ENCODE measurements around the gene ETV3L.
"Not testable (repeated sequence)": the region's sequence is repeated elsewhere in the genome, so short reads cannot be mapped to it uniquely, and the experiment has no call there.

Gene ETV3L

DNA sequence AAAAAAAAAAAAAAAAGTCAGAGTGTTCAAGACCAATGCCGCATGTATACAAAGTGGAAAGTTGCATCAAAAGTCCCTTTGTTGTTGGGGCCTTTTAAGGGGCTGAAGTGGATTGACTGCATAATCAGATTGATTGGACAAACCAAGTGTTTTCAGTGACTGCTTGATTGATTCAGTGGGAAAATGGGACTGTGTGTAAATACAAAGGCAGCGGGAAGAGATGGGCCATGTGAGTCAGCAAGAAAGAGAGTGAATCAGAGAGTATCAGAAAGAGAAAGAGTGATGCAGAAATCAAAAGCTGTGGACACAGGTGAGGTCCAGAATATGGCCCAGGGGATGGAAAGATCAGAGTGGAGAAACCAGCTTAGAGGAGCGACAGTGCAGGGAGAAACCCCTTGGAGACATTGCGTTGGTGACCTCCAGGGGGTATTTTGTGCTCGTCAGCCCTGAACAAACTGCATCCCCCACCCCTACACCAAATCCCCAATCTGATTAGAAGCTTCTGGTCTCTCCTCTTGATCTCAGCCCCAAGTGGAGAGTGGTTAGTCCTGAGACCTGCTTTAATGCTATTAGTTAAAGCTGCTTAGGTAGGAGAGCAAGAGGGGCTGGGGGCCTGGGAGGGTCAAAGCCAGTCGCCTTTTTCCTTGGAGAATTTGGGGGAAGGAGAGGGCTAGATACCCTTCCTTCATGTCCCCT is 5.1 kb upstream of the ETV3L start:
- no peak for DNase-seq

DNA sequence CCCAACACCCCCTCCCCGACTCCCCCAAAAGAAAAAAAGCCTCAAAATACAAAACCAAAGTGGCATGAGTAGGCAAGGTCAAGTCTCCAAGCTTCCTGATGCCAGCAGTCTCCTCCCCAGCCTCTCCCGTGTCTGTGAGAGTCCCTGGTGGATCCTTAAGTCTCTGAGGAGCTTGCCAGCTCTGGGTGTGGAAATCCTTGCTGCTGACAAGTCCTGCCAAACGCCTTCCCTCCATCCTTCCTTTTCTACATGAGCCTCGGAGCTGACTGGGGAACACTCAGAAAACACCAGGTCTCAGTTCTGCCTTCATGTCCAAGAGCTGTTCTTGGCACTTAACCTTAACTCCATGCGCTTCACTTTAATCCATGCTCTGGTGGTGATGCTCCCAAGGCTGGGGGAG is 3.7 kb upstream of the ETV3L start:
- no peak for DNase-seq

DNA sequence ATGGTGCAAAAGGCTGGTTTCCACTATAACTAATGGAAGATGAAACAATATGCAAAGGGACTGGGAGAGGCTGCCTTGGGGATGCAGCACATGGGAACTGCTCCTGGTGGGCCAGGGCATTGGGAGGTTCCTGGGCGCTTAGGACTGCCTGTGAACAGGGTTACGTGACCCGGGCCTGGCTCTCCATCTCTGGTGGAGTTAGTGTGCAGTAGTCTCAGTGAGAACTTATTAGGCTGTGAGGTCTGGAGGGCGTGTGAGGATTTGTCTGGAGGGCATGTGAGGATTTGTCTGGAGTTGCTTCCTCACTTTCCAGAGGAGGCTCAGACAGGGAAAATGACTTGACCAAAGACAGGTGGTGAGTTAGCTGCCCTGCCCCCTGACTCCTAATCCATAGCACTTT is 1.5 kb upstream of the ETV3L start:
- DNase-seq, result no peak

DNA sequence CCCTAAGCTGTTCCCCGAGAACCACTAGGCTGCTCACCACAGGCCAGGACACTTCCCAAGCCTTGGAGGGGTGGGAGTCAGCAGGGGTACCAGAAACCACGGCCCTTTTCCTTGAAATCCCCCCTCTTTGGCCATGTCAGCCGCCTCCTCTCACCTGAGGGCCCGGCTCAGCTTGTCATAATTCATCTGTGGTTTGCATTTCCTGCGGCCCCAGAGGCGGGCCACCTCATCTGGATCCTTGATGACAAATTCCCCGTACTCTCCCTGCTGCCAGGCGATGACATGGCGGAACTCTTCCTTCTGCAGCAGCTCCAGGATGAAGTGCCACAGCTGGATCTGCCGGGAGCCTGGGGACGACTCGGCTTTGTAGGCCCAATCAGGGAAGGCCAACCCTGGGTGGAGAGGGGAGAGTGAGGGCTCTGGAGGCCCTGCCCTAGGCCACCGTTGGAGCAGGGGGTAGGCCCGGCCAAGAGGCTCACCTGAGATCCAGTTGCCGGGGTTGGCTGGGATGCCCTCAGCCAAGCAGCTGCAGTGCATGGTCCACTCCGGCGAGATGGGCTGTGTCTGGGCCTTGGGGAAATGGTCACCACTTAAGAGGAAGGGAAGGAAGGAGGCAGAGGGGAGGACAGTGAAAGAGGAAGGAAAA is 498 bp downstream of the ETV3L start:
- DNase-seq, result not testable (repeated sequence)

DNA sequence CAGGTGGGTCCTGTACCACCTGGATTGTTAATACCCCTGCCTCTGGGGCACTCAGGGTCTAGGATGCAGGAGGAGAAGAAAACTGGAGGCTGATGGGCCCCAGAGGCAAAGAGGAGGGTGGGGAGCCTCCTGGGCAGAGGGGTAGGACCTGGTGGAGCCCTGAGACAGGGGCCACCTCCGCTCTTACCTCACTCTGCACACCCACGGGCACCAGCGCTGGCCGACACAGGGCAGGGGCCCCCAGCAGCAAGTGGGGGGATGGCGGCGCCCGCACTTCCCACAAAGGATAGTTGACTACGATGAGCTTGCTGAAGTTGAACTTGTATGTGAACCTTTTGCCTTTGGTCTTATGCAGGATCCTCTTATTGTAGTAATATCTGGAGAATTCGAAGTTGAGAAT is 1.1 kb downstream of the ETV3L start:
- no peak for DNase-seq

DNA sequence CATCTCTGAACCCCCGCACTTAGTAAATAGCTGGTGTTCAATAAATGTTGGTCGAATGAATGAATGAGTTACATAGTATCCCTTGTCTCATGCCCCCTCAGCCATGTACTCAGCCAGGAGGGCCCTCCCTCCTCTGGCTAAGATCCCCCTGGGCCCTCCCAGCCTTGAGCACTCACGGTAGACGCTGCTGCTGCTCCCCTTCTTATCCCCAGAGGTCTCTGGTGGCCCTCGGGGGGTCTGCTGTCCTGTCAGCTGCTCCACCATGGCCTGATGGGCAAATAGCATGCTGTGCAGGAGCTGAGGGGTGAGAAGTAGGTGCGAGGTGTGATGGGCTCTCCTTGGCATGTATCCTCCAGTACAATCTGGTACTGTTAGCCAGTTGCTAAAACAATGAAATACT is 1.9 kb downstream of the ETV3L start:
- DNase-seq, result no peak

DNA sequence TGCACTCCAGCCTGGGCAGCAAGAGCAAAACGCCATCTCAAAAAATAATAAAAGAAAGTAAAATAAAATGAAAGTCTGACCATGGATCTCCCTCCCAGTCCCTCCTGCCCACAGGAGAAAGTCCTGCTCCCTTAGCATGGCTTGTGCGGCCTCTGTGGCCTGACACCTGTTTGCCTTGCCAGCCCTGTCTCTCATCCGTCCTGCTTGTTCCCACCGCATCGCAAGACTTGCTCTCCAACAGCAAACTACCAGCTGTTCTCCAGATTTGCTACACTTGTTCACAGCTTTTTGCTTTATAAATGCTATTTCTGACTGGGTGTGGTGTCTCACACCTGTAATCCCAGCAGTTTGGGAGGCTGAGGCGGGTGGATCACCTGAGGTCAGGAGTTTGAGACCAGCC is 2.7 kb downstream of the ETV3L start:
- DNase-seq, result no peak

DNA sequence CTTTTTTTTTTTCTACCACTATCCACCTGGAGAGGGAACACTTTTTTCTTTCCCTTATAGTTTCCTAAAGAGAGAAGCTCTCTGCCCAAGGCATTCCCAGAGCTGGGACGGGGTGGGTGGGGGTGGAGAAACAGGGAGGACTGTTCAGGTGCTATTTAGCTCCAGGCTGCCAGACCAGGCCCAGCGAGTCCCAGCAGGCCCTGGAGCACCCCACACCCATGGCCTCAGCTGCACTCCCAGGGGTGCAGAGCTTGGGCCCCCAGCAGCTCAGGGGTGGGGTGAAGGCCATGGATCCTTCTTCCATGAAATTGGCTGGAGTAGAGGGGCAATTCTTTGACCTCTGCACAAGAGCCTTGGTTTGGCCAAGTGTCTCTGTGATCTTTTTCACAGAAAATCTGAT is 4.1 kb downstream of the ETV3L start:
- no peak for DNase-seq

DNA sequence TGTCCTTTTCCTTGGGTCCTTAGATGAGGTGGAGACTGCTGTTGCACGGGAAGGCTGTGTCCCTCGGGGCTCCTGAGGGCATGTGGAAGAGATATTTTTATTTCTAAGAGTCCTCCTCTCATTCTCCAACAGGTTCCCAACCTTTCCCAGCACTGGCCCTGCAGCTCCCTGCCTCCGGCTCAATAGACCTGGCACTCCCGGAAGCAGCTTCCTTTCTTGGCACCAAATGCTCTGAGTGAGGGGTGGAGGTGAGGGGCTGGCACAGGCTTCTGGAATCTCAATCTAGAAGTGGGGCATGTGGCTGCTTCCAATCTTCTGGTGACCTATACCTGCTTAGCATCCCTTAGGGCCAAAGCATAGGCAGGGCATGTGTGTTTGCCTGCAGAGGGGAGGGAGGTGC is 4.5 kb downstream of the ETV3L start:
- DNase-seq, result no peak

DNA sequence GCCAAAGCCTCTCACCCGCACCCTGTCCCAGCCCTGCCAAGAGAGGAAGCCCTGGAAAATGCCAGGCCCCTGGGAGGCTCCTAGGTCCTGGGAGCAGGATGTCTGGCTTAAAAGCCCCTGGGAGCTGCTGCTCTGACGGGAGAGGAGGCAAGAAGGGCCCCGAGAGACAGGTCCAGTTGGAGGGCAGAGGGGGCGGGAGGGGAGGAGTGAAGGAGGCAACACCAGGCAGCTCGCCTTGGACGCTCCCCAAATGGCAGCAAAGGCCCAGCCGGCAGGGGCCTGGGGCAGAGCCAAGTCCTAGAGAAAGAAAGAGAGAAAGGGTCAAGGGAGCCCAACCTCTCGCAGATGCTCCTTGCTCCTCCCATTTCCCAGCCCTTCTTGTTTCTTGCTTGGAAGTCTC is 6.8 kb downstream of the ETV3L start:
- DNase-seq, result no peak

DNA sequence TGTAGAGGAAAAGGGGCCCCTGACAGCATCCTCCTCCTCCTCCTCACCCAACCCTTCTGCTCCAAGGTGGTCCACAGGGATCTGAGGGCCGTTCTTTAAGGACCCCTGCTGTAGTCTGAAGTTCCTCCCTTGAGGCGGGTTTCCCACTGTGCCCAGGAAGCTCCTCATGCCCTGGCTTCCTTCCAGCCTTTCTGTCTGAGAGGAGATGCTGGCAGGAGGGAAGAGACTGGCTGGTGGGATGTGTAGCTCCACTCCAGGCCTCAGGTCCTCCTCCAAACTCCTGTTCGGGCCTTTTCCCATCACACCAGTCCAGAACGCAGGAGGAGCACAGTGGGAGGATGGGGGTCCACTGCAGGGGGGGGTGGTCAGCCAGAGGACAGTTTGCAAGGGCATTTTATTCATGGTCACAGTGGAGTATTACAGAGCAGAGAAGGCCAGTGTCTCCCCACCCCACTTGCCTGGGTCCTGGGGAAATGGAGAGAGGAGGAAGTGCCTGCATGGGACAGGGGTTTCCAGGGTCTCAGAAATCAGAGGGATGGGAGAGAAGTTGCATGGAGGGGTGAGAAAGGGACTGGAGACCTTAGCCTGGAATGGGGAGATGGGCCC is 7.8 kb downstream of the ETV3L start:
- no peak for DNase-seq

DNA sequence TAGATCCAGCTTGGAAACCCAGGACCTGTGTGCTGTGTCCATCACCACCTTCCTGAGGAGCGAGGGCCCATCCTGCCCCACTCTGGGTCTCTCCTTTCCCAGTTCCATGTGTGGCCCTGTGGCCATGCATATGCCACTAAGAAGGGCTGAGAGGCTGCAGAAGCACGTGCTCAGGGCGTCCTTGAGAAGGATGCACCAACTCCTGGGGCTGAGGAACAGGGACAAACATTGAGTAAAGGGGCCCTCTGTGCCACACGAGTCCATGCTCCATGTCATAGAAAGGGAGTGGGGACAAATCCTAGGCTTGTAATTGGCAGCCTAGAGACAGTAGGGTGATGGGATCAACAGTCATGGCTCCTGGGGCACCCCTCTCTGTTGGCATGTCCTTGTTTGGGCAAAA is 8.4 kb downstream of the ETV3L start:
- no peak for DNase-seq

DNA sequence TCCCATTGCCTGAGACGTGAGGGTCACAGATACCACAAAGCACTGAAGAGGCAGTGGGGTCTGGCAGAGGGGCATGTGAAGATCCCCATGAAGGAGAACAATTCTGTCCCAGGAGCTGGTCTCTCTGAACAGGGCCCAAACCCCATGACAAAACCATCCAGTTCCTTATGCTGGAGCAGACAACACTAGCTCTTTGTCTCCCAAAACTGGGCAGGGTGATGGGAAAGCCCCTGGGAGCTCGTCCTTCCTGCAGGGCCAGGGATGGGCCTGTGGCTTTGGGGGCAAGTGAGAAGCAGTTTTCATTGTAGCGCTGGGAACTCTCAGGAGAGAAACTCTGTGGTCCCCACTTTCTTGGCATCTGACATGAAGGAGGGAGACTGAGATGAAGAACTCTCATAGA is 8.8 kb downstream of the ETV3L start:
- DNase-seq, result no peak

DNA sequence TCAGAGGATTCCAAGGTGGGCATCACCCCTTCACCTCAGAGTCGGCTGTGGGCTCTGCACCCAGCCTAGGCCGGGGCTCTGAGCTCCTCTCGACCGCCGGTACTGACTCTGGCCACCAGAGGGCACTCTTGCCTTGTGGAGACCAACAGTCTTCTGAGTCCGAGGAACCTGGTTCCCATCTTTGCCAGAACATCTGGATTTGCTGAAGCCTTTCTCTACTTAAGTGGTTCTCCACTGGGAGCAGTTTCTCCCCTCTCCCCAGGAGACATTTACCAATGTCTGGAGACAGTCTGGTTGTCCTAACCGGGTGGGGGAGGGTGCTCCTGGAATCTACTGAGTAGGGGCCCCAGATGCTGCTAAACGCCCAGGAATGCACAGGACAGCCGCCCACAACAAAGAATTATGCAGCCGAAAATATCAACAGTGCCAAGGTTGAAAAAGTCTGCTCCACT is 9.4 kb downstream of the ETV3L start:
- DNase-seq, result peak; percentile 82

DNA sequence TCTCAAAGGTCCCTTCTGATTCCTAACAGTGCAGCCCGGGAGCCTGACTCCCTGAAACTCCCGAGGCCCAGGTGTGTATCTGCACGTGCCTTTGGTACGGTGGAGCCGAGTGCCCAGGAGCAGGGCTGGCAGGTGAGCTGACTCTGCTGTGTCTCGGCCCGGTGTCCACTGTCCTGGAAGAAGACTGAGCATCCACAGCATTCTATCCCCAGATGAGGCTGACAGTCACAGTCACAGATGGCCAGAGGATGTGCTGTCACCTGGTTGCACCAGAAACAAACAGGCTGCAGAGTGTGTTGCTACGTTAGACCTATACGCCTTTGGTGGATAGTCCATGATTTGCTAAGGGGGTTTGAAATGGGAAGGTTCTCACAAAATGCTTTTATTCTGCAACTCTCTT is 9.8 kb downstream of the ETV3L start:
- no peak for DNase-seq

DNA sequence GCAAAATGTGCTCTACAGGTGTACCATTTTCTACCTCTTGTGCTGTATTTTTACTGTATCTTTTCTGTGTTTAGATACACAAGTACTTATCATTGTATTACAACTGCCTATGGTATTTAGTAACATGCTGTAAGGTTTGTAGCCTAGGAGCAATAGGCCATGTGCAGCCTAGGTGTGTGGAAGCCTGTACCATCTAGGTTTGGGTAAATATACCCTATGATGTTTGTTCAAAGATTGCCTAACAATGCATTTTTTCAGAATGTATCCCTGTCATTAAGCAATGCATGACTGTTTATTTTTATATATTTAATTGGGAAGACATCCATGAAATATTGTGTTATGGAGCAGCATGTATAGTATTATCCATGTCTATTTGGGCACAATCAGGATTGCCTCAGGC is 11.0 kb downstream of the ETV3L start:
- no peak for DNase-seq

DNA sequence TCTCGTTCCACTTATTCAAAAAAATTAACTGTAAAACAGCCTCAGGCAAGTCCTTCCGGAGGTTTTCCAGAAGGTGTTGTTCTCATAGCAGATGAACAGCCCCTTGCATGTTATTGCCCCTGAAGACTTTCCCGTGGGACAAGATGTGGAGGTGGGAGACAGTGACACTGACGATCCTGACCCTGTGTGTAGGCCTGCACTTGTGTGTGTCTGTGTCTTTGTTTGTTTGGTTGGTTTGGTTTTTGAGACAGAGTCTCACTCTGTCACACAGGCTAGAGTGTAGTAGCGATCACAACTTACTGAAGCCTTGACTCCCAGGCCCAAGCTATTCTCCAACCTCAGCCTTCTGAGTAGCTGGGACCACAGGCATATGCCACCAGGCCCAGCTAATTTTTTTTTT is 12.6 kb downstream of the ETV3L start:
- no peak for DNase-seq

DNA sequence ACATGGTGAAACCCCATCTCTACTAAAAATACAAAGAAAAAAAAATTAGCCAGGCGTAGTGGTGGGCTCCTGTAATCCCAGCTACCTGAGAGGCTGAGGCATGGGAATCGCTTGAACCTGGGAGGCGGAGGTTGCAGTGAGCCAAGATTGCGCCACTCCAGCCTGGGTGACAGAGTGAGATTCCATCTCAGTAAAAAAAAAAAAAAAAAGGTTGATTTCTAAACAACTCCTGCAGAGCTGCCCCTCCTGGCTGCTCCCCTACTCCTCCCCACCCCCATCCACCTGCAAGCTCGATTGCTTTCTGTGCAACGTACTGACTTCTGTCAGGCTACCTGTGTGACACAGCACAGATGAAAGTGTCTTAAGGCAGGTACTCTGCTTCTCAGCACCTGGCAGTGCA is 13.3 kb downstream of the ETV3L start:
- no peak for DNase-seq

DNA sequence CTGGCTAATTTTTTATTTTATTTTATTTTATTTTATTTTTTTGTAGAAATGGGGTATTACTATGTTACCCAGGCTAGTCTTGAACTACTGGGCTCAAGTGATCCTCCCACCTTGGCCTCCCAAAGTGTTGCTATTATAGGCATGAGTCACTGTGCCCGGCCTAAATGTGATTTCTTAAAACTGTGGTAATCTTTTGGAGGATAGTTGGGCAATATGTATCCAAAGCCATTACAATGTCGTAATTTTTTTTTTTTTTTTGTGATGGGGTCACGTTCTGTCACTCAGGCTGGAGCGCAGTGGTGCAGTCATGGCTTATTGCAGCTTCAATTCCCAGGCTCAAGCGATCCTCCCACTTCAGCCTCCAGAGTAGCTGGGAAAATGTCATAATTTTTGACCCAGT is 14.2 kb downstream of the ETV3L start:
- DNase-seq, result no peak

DNA sequence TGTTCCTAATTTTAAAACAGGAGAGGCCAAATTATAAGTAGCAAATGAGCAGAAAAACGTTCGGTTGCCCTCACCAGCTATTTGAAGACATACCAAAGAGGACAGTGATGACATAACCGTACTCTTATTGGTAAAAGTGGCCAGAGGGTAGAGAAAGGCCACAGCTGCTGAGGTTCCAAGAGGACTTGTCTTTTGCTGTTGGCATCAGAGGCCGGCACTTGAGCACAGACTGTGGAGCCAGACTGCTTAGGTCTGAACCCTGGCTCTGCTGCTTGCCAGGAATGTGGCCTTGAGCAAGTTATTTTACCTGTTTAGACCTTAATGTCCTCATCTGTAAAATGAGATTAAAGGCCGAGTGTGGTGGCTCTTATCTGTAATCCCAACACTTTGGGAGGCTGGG is 14.9 kb downstream of the ETV3L start:
- no peak for DNase-seq

DNA sequence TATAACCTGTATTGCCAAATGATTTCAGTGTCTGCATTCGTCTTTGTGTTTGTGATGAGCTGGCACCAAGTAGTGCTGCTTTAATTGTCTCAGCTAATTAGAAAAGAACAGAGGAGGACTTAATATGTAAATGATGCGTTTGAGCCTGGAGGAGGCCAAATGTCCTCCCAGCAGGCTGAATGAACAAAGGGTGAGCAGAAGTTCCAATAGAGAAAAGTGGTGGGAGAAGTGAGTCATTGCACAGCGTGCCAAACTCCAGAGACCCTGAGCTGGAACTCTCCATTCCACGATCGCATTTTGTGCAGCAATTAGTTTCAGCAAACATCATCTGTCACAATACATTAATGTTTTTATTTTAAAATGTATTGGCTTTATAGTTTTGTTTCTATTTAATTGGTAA is 17.9 kb downstream of the ETV3L start:
- no peak for DNase-seq

DNA sequence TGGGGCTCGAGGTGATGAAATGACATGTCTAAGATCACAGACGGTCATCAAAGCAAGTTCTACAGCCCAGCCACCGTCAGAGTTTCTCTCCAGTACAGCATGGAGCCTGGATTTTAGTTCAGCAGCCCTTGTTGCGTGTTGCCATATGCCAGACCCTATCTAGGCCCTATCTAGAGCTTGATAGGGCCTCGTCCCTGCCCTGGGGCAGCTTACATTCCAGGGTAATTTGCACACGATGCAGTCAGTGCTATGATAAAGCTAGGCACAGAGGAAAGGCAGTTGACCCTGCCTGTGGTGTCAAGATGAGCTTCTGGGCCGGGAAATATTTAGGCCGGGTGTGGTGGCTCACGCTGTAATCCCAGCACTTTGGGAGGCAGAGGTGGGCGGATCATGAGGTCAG is 18.9 kb downstream of the ETV3L start:
- no peak for DNase-seq

DNA sequence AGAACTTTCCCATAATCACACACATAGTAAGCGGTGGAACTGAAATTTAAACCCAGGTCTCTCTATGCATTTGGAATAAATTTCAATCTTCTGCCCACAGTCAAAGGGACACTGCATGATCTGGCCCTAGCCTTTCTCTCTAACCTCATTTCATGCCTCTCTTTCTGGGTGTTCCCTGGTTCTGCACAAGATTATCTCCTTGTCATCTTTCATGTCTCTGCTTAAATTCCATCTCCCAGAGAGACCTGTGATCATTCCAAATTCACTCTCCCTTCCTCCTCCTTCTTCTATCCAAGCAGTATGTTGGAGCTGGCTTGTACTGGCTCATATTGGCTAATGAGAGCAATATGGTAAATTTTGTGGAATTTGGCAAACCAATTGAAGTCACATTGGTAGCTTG is 22.2 kb downstream of the ETV3L start:
- no peak for DNase-seq

DNA sequence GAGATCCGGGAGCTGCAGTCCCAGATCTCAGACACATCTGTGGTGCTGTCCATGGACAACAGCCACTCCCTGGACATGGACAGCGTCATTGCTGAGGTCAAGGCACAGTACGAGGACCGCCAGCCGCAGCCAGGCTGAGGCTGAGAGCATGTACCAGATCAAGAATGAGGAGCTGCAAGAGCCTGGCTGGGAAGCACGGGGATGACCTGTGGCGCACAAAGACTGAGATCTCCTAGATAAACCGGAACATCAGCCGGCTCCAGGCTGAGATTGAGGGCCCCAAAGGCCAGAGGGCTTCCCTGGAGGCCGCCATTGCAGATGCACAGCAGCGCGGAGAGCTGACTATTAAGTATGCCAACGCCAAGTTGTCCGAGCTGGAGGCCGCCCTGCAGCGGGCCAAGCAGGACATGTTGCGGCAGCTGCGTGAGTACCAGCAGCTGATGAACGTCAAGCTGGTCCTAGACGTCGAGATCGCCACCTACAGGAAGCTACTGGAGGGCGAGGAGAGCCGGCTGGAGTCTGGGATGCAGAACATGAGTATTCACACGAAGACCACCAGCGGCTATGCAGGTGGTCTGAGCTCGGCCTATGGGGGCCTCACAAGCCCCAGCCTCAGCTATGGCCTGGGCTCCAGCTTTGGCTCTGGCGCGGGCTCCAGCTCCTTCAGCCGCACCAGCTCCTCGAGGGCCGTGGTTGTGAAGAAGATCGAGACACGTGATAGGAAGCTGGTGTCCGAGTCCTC is 25.5 kb downstream of the ETV3L start:
- peak; percentile 39 for DNase-seq
